A549 (cell line): ENCODE data around the gene LOXL4. TPM values are rescaled to one million over a fixed set of nuclear protein-coding genes. Genes with fewer than 3 reads are reported as not detected.

Experiments
- ATAC-seq, 2 experiments: fragments of 200-7000 bp in 1 of 2; fragments of >200 bp in 1 of 2; cut with Nextera tagmentation in 1 of 2; cut with Tn5 transposase in 1 of 2; 3 replicates each; pipeline versions ENCODE4 v1.8.0 to v1.9.1; 2018 to 2020; ENCODE audit warnings: mild to moderate bottlenecking in 1 of 2, moderate library complexity in 1 of 2
- CTCF ChIA-PET: fragments of 300-600 bp; sonication (Branson Sonifier 250); formaldehyde crosslinking; extraction: SDS; loops from one replicate; lab custom pipeline; 2021; ENCODE audit warnings: antibody characterized with exemption, inconsistent platforms; lab: Yijun Ruan, JAX
- POLR2A ChIA-PET: fragments of 350-600 bp; formaldehyde crosslinking; extraction: SDS; loops from one replicate; lab custom pipeline; 2021; ENCODE audit warnings: antibody characterized with exemption, inconsistent platforms; lab: Yijun Ruan, JAX
- DNase-seq, 2 experiments: peaks; one replicate each; pipeline versions ENCODE4 v3.0.0 to v3.0.0-alpha.2; 2011 to 2016; ENCODE audit warnings: low read depth in 1 of 2, low spot score in 1 of 2
- FAIRE-seq: peaks from 2 replicates; lab custom pipeline; 2011; peaks lifted over from hg19 to GRCh38; lab: Jason Lieb, UNC
- H3K27ac ChIP-seq, 2 experiments: fragments of >200 bp; sonication (Bioruptor Twin); formaldehyde crosslinking; 3 replicates each; pipeline ENCODE4 v1.5.1; 2016 to 2017
- H3K4me1 ChIP-seq: fragments of >200 bp; sonication (Bioruptor Twin); formaldehyde crosslinking; 3 replicates; pipeline ENCODE4 v1.6.1; 2016
- H3K4me2 ChIP-seq: fragments of >200 bp; sonication (Bioruptor Twin); formaldehyde crosslinking; 3 replicates; pipeline ENCODE4 v1.6.1; 2016
- H3K4me3 ChIP-seq: fragments of >200 bp; sonication (Bioruptor Twin); formaldehyde crosslinking; 3 replicates; pipeline ENCODE4 v1.5.1; 2016
- H3K9me3 ChIP-seq: fragments of >200 bp; sonication (Bioruptor Twin); formaldehyde crosslinking; 3 replicates; pipeline ENCODE4 v1.6.1; 2016
- ATOH8 ChIP-seq: fragments of 250-450 bp; sonication (Bioruptor Pico); IDR thresholded peaks from 2 replicates; pipeline ENCODE4 v1.5.0; 2020; ENCODE audit warnings: low read depth, mild to moderate bottlenecking, moderate library complexity
- BHLHE40 ChIP-seq: IDR thresholded peaks from 2 replicates; pipeline ENCODE4 v1.6.1; 2012; ENCODE audit warnings: low read depth, low read length, inconsistent platforms
- CBX2 ChIP-seq: fragments of 200-600 bp; sonication (generic); IDR thresholded peaks from 2 replicates; pipeline ENCODE4 v1.6.1; 2016; ENCODE audit warnings: low read depth, mild to moderate bottlenecking, borderline replicate concordance
- CEBPB ChIP-seq, 2 experiments: fragments of >200 bp in 1 of 2; sonication (Bioruptor Twin) in 1 of 2; formaldehyde crosslinking in 1 of 2; IDR thresholded peaks; 2 replicates each; pipeline ENCODE4 v1.6.1; 2012 to 2016
- CHD4 ChIP-seq: fragments of 200-600 bp; sonication (generic); IDR thresholded peaks from 2 replicates; pipeline ENCODE4 v1.6.1; 2016; ENCODE audit warnings: antibody characterized with exemption, mild to moderate bottlenecking, borderline replicate concordance
- E2F6 ChIP-seq: IDR thresholded peaks from 2 replicates; pipeline ENCODE4 v1.6.1; 2012; ENCODE audit warnings: low read depth, borderline replicate concordance
- EHF ChIP-seq: fragments of 250-450 bp; sonication (Bioruptor Pico); IDR thresholded peaks from 2 replicates; pipeline ENCODE4 v1.5.0; 2020; ENCODE audit warnings: mild to moderate bottlenecking
- EHMT2 ChIP-seq: fragments of 200-600 bp; sonication (generic); IDR thresholded peaks from 2 replicates; pipeline ENCODE4 v1.6.1; 2016; ENCODE audit warnings: antibody characterized with exemption, low read depth, mild to moderate bottlenecking, moderate library complexity
- ESRRA ChIP-seq: fragments of 150-350 bp; IDR thresholded peaks from 2 replicates; pipeline ENCODE4 v1.6.1; 2014; ENCODE audit warnings: mild to moderate bottlenecking, low read length, borderline replicate concordance
- FOSL2 ChIP-seq, 2 experiments: fragments of 450-650 bp in 1 of 2; fragments of >200 bp in 1 of 2; sonication (Bioruptor Twin) in 1 of 2; formaldehyde crosslinking; IDR thresholded peaks; 2 replicates each; pipeline versions ENCODE4 v1.5.0 to v1.6.1; 2016 to 2020; ENCODE audit warnings: mild to moderate bottlenecking in 1 of 2, moderate library complexity in 1 of 2
- HOXA7 ChIP-seq: fragments of 250-450 bp; sonication (Bioruptor Pico); IDR thresholded peaks from 2 replicates; pipeline ENCODE4 v1.5.0; 2020; ENCODE audit warnings: mild to moderate bottlenecking, moderate library complexity
- HOXB13 ChIP-seq: fragments of 250-450 bp; sonication (Bioruptor Pico); IDR thresholded peaks from 2 replicates; pipeline ENCODE4 v1.5.0; 2020; ENCODE audit warnings: low read depth, mild to moderate bottlenecking, moderate library complexity
- MAX ChIP-seq: IDR thresholded peaks from 2 replicates; pipeline ENCODE4 v1.6.1; 2012
- MYC ChIP-seq: IDR thresholded peaks from 2 replicates; pipeline ENCODE4 v1.6.1; 2012; ENCODE audit warnings: mild to moderate bottlenecking, inconsistent platforms, low read length, improper control_type of control experiment, borderline replicate concordance
- NFE2L2 ChIP-seq: fragments of 150-350 bp; conservative IDR thresholded peaks from 2 replicates; pipeline ENCODE4 v1.6.1; 2014; ENCODE audit warnings: low read length
- NPAS2 ChIP-seq: fragments of 250-450 bp; sonication (Bioruptor Pico); IDR thresholded peaks from 2 replicates; pipeline ENCODE4 v1.8.0; 2022; ENCODE audit warnings: mild to moderate bottlenecking, moderate library complexity, borderline replicate concordance
- RARB ChIP-seq: fragments of 250-450 bp; sonication (Bioruptor Pico); IDR thresholded peaks from 2 replicates; pipeline ENCODE4 v1.8.0; 2021; ENCODE audit warnings: mild to moderate bottlenecking, moderate library complexity
- RCOR1 ChIP-seq: fragments of 150-350 bp; IDR thresholded peaks from 2 replicates; pipeline ENCODE4 v1.6.1; 2014; ENCODE audit warnings: antibody characterized with exemption, low read length, low read depth
- SMC3 ChIP-seq: fragments of >200 bp; sonication (Bioruptor Twin); formaldehyde crosslinking; IDR thresholded peaks from 3 replicates; pipeline ENCODE4 v1.6.1; 2018; ENCODE audit warnings: inconsistent platforms
- TFCP2L1 ChIP-seq: fragments of 250-450 bp; sonication (Bioruptor Pico); IDR thresholded peaks from 2 replicates; pipeline ENCODE4 v1.5.0; 2021; ENCODE audit warnings: mild to moderate bottlenecking
- ZC3H11A ChIP-seq: fragments of 450-650 bp; IDR thresholded peaks from 2 replicates; pipeline ENCODE4 v1.6.1; 2014; ENCODE audit warnings: antibody characterized with exemption, mild to moderate bottlenecking
- ZNF302 ChIP-seq: fragments of 250-450 bp; sonication (Bioruptor Pico); IDR thresholded peaks from 2 replicates; pipeline ENCODE4 v1.9.0; 2021; ENCODE audit warnings: inconsistent platforms, mild to moderate bottlenecking, moderate library complexity
- WGBS: methylation state at CpG from one replicate; pipeline ENCODE4 v1.1.6; 2017; ENCODE audit errors: missing lambda C conversion rate; 5-methylcytosine and 5-hydroxymethylcytosine counted together
- polyA plus RNA-seq, 4 experiments: library from polyadenylated mRNA; depleted of rRNA in 3 of 4; stranded (reverse); fragments of >200 nt; fragmentation: RNase III in 1 of 4; extraction: RNeasy Plus Mini Kit Qiagen cat#74134 plus additional on column Dnase treatment in 1 of 4; gene quantifications; 2 replicates in 3 of 4; 3 replicates in 1 of 4; pipeline ENCODE4 v1.2.3, GENCODE V29; 2011 to 2017

The LOXL4 gene
- polyA plus RNA-seq, 2 of the 4 experiments (the other 2 are of a cell fraction) = 1.6 to 2.1 TPM

- no peak overlapping the region for H3K4me2 ChIP-seq
- ATAC-seq (no peak), FAIRE-seq (no peak), DNase-seq (no peak)
- TF ChIP-seq ESRRA = no peak
- TF ChIP-seq RCOR1 = no peak
- no peak for TF ChIP-seq ZNF302
- no peak for TF ChIP-seq NFE2L2
- no peak for TF ChIP-seq HOXA7
- TF ChIP-seq ATOH8 (CRISPR knock-in tag) = no peak
- no peak for TF ChIP-seq CEBPB (IDR thresholded peaks at IDR 0.05)
- TF ChIP-seq CBX2 = no peak
- TF ChIP-seq FOSL2 (IDR thresholded peaks at IDR 0.05) = no peak
- TF ChIP-seq FOSL2 (CRISPR knock-in tag; IDR thresholded peaks at IDR 0.05) = no peak
- no peak for TF ChIP-seq E2F6
- TF ChIP-seq CHD4 = no peak
- no peak for TF ChIP-seq ZC3H11A
- no peak for TF ChIP-seq TFCP2L1 (CRISPR knock-in tag)
- no peak for TF ChIP-seq HOXB13 (CRISPR knock-in tag)
- TF ChIP-seq SMC3 = no peak
- TF ChIP-seq MYC = no peak
- TF ChIP-seq MAX = no peak
- TF ChIP-seq BHLHE40 = no peak
- no peak for TF ChIP-seq EHF (CRISPR knock-in tag)
- no peak for TF ChIP-seq RARB (CRISPR knock-in tag)
- H3K9me3 ChIP-seq = no peaks in the 10 kb centered on the region
- H3K4me1 ChIP-seq = peaks cover 26% of the 10 kb centered on the region
- ChIA-PET CTCF (interaction anchor here (0.9 to 2.5 kb wide), 4 partner anchors 10 to 37 kb away, joined by 3 to 12 read pairs (median 4); no protein-coding TSS in a partner anchor), POLR2A (no interaction called here)
- H3K27ac ChIP-seq = no peak overlapping the region
- no peak overlapping the region for H3K4me3 ChIP-seq
- 63% methylated on average over 6 of the region's 8 CpGs for WGBS
Measured at GRCh38 chr10:98272245-98272644, 4.3 kb upstream of the LOXL4 start.

- 100% methylated on average over 2 of the region's 2 CpGs for WGBS
- no peak overlapping the region for H3K4me3 ChIP-seq
- H3K9me3 ChIP-seq = no peaks in the 10 kb centered on the region
- DNase-seq = no peak
- TF ChIP-seq HOXA7 = no peak
- FAIRE-seq = no peak
- CTCF ChIA-PET = interaction anchor here (1.4 to 2.5 kb wide), 4 partner anchors 8 to 39 kb away, joined by 3 to 12 read pairs (median 4); no protein-coding TSS in a partner anchor
- no peak overlapping the region for H3K27ac ChIP-seq
- ATAC-seq = no peak
- POLR2A ChIA-PET = no interaction called here
- no peak overlapping the region for H3K4me2 ChIP-seq
- H3K4me1 ChIP-seq = peaks cover 29% of the 10 kb centered on the region
Measured at GRCh38 chr10:98270786-98271185, 2.8 kb upstream of the LOXL4 start.

GRCh38 chr10:98270073-98270740 is 2.2 kb upstream of the LOXL4 start:
- POLR2A ChIA-PET = no interaction called here
- H3K4me3 ChIP-seq = no peak overlapping the region
- H3K4me2 ChIP-seq = peak overlapping the region; percentile 73; the same call in 2 of the 3 replicates
- H3K4me1 ChIP-seq = peaks cover 29% of the 10 kb centered on the region
- no peaks in the 10 kb centered on the region for H3K9me3 ChIP-seq
- ATAC-seq (no peak), DNase-seq (no peak), FAIRE-seq (no peak)
- H3K27ac ChIP-seq = peak overlapping the region; percentile 72 to 88; a peak in 4 of 6 replicates
- TF ChIP-seq HOXA7 = no peak
- no peak for TF ChIP-seq EHMT2
- TF ChIP-seq NPAS2 (CRISPR knock-in tag) = no peak
- CTCF ChIA-PET = interaction anchor here (1.5 to 2.5 kb wide), 3 partner anchors 9 to 39 kb away, joined by 3 to 12 read pairs (median 5); no protein-coding TSS in a partner anchor
- WGBS = 83% methylated on average over 10 of the region's 10 CpGs
